ENCODE data around the gene FBLN2.

DNA sequence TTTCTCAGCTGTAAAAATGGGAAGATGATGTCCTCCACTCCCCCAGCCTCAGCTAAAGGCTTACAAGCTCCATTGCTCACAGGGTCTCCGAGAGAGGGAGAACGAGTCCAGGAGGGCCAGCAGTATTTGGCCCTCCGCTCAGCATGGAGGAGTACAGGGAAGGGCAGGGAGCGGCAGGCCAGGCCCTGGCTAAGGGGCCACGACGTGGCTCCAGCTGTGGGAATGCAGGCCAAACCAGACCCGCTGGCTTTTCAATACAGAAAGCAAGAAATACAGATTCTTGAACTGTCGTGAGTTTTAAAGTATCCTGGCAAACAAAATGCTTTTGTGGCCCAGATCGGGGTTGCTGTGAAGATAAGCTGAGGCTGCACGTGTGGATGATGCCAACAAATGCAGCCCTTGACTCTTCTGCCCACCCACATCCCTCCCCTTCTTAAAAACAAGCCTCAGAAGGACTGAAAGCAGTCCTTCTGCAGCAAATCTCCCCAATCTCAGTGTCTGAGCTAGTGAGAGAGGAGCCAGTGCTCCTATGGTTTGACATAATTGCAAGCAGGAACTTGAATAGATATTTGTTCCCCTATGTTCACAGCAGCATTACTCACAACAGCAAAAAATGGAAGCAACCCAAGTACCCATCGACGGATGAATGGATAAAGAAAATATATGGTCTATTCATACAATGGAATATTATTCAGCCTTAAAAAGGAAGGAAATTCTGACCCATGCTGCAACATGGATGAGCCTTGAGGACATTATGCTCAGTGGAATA is 18.5 kb upstream of the FBLN2 start:
- TF ChIP-seq FOXM1 (IDR thresholded peaks at IDR 0.05; ENCODE audit: borderline replicate concordance, low read depth) (no peak), TCF12 (IDR thresholded peaks at IDR 0.05; ENCODE audit: low read depth) (no peak), YY1 (IDR thresholded peaks at IDR 0.05; ENCODE audit: low read depth) (no peak), EP300 (IDR thresholded peaks at IDR 0.05; ENCODE audit: borderline replicate concordance) (no peak), CEBPB (IDR thresholded peaks at IDR 0.05) (no peak)
- TF ChIP-seq, protein P1, sequence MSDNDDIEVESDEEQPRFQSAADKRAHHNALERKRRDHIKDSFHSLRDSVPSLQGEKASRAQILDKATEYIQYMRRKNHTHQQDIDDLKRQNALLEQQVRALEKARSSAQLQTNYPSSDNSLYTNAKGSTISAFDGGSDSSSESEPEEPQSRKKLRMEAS (IDR thresholded peaks at IDR 0.05): no peak
- TF ChIP-seq, protein P2, sequence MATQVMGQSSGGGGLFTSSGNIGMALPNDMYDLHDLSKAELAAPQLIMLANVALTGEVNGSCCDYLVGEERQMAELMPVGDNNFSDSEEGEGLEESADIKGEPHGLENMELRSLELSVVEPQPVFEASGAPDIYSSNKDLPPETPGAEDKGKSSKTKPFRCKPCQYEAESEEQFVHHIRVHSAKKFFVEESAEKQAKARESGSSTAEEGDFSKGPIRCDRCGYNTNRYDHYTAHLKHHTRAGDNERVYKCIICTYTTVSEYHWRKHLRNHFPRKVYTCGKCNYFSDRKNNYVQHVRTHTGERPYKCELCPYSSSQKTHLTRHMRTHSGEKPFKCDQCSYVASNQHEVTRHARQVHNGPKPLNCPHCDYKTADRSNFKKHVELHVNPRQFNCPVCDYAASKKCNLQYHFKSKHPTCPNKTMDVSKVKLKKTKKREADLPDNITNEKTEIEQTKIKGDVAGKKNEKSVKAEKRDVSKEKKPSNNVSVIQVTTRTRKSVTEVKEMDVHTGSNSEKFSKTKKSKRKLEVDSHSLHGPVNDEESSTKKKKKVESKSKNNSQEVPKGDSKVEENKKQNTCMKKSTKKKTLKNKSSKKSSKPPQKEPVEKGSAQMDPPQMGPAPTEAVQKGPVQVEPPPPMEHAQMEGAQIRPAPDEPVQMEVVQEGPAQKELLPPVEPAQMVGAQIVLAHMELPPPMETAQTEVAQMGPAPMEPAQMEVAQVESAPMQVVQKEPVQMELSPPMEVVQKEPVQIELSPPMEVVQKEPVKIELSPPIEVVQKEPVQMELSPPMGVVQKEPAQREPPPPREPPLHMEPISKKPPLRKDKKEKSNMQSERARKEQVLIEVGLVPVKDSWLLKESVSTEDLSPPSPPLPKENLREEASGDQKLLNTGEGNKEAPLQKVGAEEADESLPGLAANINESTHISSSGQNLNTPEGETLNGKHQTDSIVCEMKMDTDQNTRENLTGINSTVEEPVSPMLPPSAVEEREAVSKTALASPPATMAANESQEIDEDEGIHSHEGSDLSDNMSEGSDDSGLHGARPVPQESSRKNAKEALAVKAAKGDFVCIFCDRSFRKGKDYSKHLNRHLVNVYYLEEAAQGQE (IDR thresholded peaks at IDR 0.05; ENCODE audit: low read depth): no peak
